Measurements from ENCODE around the gene SYDE1. TPM values are rescaled to one million over a fixed set of nuclear protein-coding genes. Genes with fewer than 3 reads are reported as not detected.
"Not testable (repeated sequence)": the region's sequence is repeated elsewhere in the genome, so short reads cannot be mapped to it uniquely, and the experiment has no call there.

The SYDE1 gene
- total RNA-seq, 4 donors from 2014 or later = 41.7 to 100 (median 52.4) TPM

DNA sequence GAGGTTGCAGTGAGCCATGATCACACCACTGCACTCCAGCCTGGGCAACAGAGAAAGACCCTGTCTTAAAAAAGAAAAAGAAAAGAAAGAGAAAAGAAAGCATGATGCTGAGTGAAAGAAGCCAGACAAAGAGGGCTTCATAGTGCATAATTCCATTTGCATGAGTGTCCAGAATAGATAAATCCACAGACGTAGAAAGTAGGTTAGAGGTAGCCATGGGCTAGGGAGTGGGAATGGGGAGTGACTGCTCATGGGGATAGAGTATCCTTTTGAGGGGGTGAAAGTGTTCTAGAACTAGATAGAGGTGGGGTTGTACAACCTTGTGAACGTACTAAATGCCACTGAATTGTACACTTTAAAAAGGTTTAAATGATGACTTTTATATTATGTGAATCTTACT lies 32.8 kb upstream of the SYDE1 start:
- Histone ChIP-seq H3K9me3 (no peaks in the 10 kb centered on the region), H3K36me3 (no peaks in the 10 kb centered on the region), H3K27me3 (peaks cover 21% of the 10 kb centered on the region), H3K27ac (no peak overlapping the region), H3K4me3 (no peak overlapping the region), H3K4me1 (no peaks in the 10 kb centered on the region)
- WGBS, 2 donors (ENCODE audit: low coverage in 1 of 2) = 46 to 59% methylated on average over 2 of the region's 2 CpGs
- no peak for ATAC-seq
- no peak for TF ChIP-seq POLR2AphosphoS5 (IDR thresholded peaks at IDR 0.05)
- no peak for TF ChIP-seq POLR2A (IDR thresholded peaks at IDR 0.05)
- no peak for TF ChIP-seq EP300 (IDR thresholded peaks at IDR 0.05)
- TF ChIP-seq, protein P1, sequence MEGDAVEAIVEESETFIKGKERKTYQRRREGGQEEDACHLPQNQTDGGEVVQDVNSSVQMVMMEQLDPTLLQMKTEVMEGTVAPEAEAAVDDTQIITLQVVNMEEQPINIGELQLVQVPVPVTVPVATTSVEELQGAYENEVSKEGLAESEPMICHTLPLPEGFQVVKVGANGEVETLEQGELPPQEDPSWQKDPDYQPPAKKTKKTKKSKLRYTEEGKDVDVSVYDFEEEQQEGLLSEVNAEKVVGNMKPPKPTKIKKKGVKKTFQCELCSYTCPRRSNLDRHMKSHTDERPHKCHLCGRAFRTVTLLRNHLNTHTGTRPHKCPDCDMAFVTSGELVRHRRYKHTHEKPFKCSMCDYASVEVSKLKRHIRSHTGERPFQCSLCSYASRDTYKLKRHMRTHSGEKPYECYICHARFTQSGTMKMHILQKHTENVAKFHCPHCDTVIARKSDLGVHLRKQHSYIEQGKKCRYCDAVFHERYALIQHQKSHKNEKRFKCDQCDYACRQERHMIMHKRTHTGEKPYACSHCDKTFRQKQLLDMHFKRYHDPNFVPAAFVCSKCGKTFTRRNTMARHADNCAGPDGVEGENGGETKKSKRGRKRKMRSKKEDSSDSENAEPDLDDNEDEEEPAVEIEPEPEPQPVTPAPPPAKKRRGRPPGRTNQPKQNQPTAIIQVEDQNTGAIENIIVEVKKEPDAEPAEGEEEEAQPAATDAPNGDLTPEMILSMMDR (IDR thresholded peaks at IDR 0.05) = no peak

DNA sequence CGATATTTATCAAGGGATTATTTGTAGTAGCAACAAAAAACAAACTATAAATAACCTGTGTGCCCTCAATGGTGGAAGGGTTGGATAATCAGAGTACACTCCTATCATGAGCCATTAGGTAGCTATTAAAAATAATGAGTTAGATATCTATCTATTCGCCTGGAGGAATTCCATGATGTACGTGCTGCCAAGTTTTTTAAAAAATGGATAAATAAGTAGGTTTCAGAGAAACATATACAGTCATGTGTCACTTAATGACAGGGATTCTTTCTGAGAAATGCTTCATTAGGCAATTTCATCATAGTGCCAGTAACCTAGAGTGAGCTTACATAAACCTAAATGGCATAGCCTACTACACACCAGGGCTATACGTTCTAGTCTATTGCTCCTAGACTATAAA lies 31.4 kb upstream of the SYDE1 start:
- TF ChIP-seq, protein P1 (IDR thresholded peaks at IDR 0.05) = no peak
- TF ChIP-seq POLR2AphosphoS5 (IDR thresholded peaks at IDR 0.05) = no peak
- no peak for TF ChIP-seq POLR2A (IDR thresholded peaks at IDR 0.05)
- TF ChIP-seq EP300 (IDR thresholded peaks at IDR 0.05) = no peak
- peaks cover 28% of the 10 kb centered on the region for H3K27me3 ChIP-seq
- no peaks in the 10 kb centered on the region for H3K4me1 ChIP-seq
- H3K4me3 ChIP-seq = no peak overlapping the region
- H3K27ac ChIP-seq = no peak overlapping the region
- ATAC-seq = no peak
- H3K36me3 ChIP-seq = no peaks in the 10 kb centered on the region
- 64 to 77% methylated on average over 4 of the region's 4 CpGs for WGBS, 2 donors (ENCODE audit: low coverage in 1 of 2)
- no peaks in the 10 kb centered on the region for H3K9me3 ChIP-seq

- not testable (repeated sequence) for H3K27ac ChIP-seq, H3K4me1 ChIP-seq, ATAC-seq, H3K36me3 ChIP-seq, H3K9me3 ChIP-seq, H3K4me3 ChIP-seq
- peaks cover 64% of the 10 kb centered on the region for H3K27me3 ChIP-seq
- WGBS, 2 donors (ENCODE audit: low coverage in 1 of 2) = 49 to 56% methylated on average over 3 of the region's 4 CpGs
Observed at GRCh38 chr19:15080002-15080401, 27.2 kb upstream of the SYDE1 start.

DNA sequence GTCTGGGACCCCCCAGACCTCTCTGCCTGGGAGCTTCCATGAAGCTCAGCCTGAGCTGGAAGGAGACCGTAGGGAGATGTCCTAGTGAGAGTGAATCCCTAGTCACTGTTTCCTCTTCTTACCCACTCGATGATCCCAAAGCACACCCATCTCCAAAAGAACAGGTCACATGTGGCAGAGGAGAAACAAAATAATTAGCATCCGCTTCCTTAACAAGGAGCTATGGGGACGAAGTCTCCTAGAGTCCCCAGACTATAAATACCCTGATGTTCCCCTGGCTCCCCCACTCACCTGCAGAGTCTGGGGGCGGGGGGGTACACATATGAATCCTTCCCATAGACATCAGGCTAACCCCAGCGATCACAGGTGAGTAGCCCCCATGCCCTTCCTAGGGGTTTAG lies 25.3 kb upstream of the SYDE1 start, which contains the start of gene OR1I1:
Gene OR1I1, plus strand, starts transcription at position 301 of the 400 bp plus-strand sequence. CDS start 4,855 bp downstream, outside the sequence.
- Histone ChIP-seq H3K27ac (no peak within 1 kb of the TSS), H3K9me3 (no peaks in the 10 kb centered on the region), H3K36me3 (no peaks in the 10 kb centered on the region), H3K27me3 (peaks cover 83% of the 10 kb centered on the region), H3K4me1 (no peaks in the 10 kb centered on the region), H3K4me3 (no peak within 1 kb of the TSS)
- ATAC-seq = no peak
- TF ChIP-seq EP300 (IDR thresholded peaks at IDR 0.05) = no peak
- TF ChIP-seq POLR2A (IDR thresholded peaks at IDR 0.05) = no peak
- TF ChIP-seq, protein P1 (IDR thresholded peaks at IDR 0.05) = no peak
- TF ChIP-seq POLR2AphosphoS5 (IDR thresholded peaks at IDR 0.05) = no peak
- 82 to 84% methylated on average over 3 of the region's 6 CpGs for WGBS, 2 donors (ENCODE audit: low coverage in 1 of 2)

DNA sequence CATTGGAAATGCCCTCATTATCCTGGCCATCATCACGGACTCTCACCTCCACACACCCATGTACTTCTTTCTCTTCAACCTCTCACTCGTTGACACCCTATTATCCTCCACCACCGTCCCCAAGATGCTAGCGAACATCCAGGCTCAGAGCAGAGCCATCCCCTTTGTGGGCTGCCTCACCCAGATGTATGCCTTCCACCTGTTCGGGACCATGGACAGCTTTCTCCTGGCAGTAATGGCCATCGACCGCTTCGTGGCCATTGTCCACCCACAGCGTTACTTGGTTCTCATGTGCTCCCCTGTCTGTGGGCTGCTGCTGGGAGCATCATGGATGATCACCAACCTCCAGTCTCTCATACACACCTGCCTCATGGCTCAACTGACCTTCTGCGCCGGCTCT lies 20.0 kb upstream of the SYDE1 start:
- WGBS, 2 donors (ENCODE audit: low coverage in 1 of 2) = 70 to 79% methylated on average over 9 to 10 of the region's 11 CpGs
- Histone ChIP-seq H3K4me3 (no peak overlapping the region), H3K9me3 (no peaks in the 10 kb centered on the region), H3K4me1 (peaks cover 0 to 6% (median 0%) of the 10 kb centered on the region in 3 donors), H3K27ac (no peak overlapping the region), H3K27me3 (peaks cover 63% of the 10 kb centered on the region), H3K36me3 (no peaks in the 10 kb centered on the region)
- no peak for TF ChIP-seq POLR2AphosphoS5 (IDR thresholded peaks at IDR 0.05)
- ATAC-seq = no peak

DNA sequence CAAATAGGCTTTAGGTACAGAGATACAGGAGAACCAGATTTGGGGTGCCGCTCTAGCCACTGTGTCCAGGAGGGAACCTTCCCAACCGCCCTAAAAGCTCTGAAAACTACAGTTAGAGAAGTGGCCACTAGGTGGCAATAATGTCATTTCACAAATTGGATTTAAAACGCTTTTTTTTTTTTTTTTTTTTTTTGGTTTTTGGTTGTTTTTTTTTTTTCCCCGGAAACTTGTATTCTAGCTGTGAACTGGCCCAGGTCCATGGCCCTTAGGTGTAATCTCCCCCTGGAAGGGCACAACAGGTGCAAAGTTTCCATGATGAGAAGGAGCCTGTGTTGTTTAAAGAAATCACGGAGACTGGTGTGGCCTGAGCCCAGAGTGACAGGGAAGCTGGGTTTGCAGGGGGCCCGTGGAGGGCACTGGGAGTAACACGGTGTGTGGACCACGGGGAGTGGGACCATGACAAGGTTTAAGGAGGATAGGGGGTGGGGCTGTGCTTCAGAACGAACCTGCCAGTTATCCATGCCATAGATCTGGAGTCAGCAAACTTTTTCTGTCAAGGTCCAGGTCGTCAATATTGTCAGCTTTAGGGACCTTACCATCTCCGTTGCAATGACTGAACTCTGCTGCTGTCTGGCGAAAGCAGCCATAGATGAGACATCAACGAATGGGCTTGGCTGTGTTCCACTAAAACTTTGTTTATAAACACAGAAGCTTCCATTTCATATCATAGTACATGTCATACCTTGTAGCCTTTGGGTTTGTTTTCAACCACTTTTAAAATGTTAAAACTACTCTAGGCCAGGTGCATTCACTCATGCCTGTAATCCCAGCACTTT lies 15.1 kb upstream of the SYDE1 start:
- no peak overlapping the region for H3K27ac ChIP-seq
- 10 to 14% methylated on average over 7 to 12 of the region's 13 CpGs for WGBS, 2 donors (ENCODE audit: low coverage in 1 of 2)
- peaks cover 17% of the 10 kb centered on the region for H3K27me3 ChIP-seq
- H3K4me1 ChIP-seq = peaks cover 0 to 11% (median 0%) of the 10 kb centered on the region in 3 donors
- no peaks in the 10 kb centered on the region for H3K36me3 ChIP-seq
- TF ChIP-seq, protein P1 (IDR thresholded peaks at IDR 0.05) = peak; percentile 52 to 73 (median 66)
- no peak for TF ChIP-seq POLR2A (IDR thresholded peaks at IDR 0.05)
- no peak overlapping the region for H3K4me3 ChIP-seq
- H3K9me3 ChIP-seq = no peaks in the 10 kb centered on the region
- no peak for ATAC-seq

Data from gastroesophageal sphincter (tissue), 4 donors.